GM18502 (cell line): Measurements from ENCODE around the gene ARHGAP10.

Source experiments
- ATAC-seq: cut with Tn5 transposase; IDR thresholded peaks from one replicate; pipeline ENCODE4 v1.9.1; 2021; ENCODE audit warnings: mild to moderate bottlenecking; ENCODE audit not compliant: unreplicated experiment, poor library complexity

ARHGAP10 gene

GRCh38 chr4:147840838-147841738, 109.2 kb downstream of the ARHGAP10 start:
- ATAC-seq = peak; percentile 71

- no peak for ATAC-seq
These were observed 110.7 kb downstream of the ARHGAP10 start for GRCh38 chr4:147842573-147842972.

- peak; percentile 49 for ATAC-seq
These were observed 111.3 kb downstream of the ARHGAP10 start for GRCh38 chr4:147843162-147843561.

GRCh38 chr4:147844781-147845180, 112.9 kb downstream of the ARHGAP10 start:
- no peak for ATAC-seq

GRCh38 chr4:147846318-147847155, 114.6 kb downstream of the ARHGAP10 start:
- peak; percentile 78 for ATAC-seq

- no peak for ATAC-seq
These were observed 116.1 kb downstream of the ARHGAP10 start for GRCh38 chr4:147847751-147848590.

GRCh38 chr4:147848634-147849033, 116.7 kb downstream of the ARHGAP10 start:
- ATAC-seq = no peak

- ATAC-seq = no peak
These were observed 119.2 kb downstream of the ARHGAP10 start for GRCh38 chr4:147851135-147851534.

GRCh38 chr4:147853706-147854105, 121.8 kb downstream of the ARHGAP10 start:
- no peak for ATAC-seq

GRCh38 chr4:147854154-147854553, 122.3 kb downstream of the ARHGAP10 start:
- no peak for ATAC-seq

- ATAC-seq = no peak
These were observed 123.7 kb downstream of the ARHGAP10 start for GRCh38 chr4:147855571-147856009.

- ATAC-seq = no peak
These were observed 129.1 kb downstream of the ARHGAP10 start for GRCh38 chr4:147860960-147861359.

GRCh38 chr4:147862043-147862692, 130.3 kb downstream of the ARHGAP10 start:
- ATAC-seq = no peak

- peak; percentile 53 for ATAC-seq
These were observed 131.3 kb downstream of the ARHGAP10 start for GRCh38 chr4:147863111-147863747.

GRCh38 chr4:147863808-147864472, 132.1 kb downstream of the ARHGAP10 start:
- ATAC-seq = no peak

GRCh38 chr4:147864607-147865006, 132.7 kb downstream of the ARHGAP10 start:
- no peak for ATAC-seq

- no peak for ATAC-seq
These were observed 134.0 kb downstream of the ARHGAP10 start for GRCh38 chr4:147865926-147866325.

- ATAC-seq = peak; percentile 84
These were observed 134.8 kb downstream of the ARHGAP10 start for GRCh38 chr4:147866532-147867271.
